ENCODE data around the gene ZC3H11A. TPM values are rescaled to one million over a fixed set of nuclear protein-coding genes. Genes with fewer than 3 reads are reported as not detected.

Gene ZC3H11A
- total and polyA plus RNA-seq, 10 donors = 45.2 to 218 (median 87.2) TPM

DNA sequence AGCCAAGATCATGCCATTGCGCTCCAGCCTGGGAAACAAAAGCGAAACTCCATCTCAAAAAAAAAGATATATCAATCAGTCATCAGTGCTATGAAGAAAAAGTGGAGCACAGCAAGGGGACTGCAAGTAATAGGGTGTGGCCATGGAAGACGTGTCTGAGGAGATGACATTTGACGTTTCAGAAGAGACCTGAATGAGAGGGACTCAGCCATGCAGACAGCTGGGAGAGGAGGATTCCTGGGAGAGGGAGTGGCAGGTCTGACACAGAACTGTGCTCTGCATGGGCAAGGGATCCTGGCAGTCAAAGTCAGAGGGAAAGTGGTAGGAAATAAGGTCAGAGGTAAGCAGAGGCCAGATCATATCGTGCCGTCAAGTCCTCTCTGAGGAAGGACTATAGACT lies 27.2 kb upstream of the ZC3H11A start:
- peak overlapping the region in 1 of 8 donors; percentile 0 for H3K4me3 ChIP-seq
- 80 to 83% (median 81%) methylated on average over 6 of the region's 6 CpGs for WGBS, 5 donors
- H3K36me3 ChIP-seq = peaks cover 0 to 28% (median 2%) of the 10 kb centered on the region in 6 donors
- intact Hi-C loops (cut with DNase I; ENCODE audit: low total_unique reads) = no loop called here
- no peak for TF ChIP-seq CTCF (IDR thresholded peaks at IDR 0.05 in 8 of 11, conservative IDR thresholded peaks at IDR 0.05 in 3 of 11)
- TF ChIP-seq POLR2A (IDR thresholded peaks at IDR 0.05) = no peak
- no peak for TF ChIP-seq POLR2AphosphoS5 (IDR thresholded peaks at IDR 0.05)
- no peaks in the 10 kb centered on the region for H3K27me3 ChIP-seq (replicated peaks in 1 of 7)
- no peak for DNase-seq
- H3K4me1 ChIP-seq = peaks cover 0 to 76% (median 39%) of the 10 kb centered on the region in 6 donors
- no peaks in the 10 kb centered on the region for H3K9me3 ChIP-seq
- H3K27ac ChIP-seq = peak overlapping the region in 3 of 8 donors; percentile 40 to 65 (median 58)

- intact Hi-C loops (cut with DNase I; ENCODE audit: low total_unique reads) = no loop called here
- peak overlapping the region in 4 of 8 donors; percentile 6 to 65 (median 49) for H3K27ac ChIP-seq
Measured at GRCh38 chr1:203769505-203770343, 25.7 kb upstream of the ZC3H11A start.

DNA sequence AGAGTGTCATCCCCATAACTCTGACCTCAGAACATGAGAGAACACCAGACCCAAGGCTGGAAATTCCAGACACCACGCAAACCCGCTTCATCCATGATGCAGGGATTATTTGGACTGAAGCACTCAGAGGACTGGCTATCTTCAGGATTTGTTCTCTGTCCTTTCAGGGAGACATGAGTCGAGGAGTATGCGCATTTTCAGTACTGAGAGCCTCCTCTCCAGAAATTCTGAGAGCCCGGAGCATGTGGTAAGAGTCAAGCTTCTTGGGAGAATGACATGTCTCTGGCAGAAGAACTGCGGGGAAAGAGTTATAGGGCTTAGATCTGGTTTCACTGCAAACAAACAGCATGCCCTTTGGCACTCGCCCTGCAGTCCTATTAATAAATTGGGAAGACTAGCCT lies 23.5 kb upstream of the ZC3H11A start:
- WGBS, 5 donors = 75 to 94% (median 84%) methylated on average over 7 of the region's 7 CpGs
- H3K27ac ChIP-seq = peak overlapping the region in 5 of 8 donors; percentile 21 to 31 (median 26)
- TF ChIP-seq POLR2A (IDR thresholded peaks at IDR 0.05) (no peak), CTCF (IDR thresholded peaks at IDR 0.05 in 8 of 11, conservative IDR thresholded peaks at IDR 0.05 in 3 of 11) (no peak), POLR2AphosphoS5 (IDR thresholded peaks at IDR 0.05) (no peak)

More at GRCh38 chr1:203769505-203770343, 25.7 kb upstream of the ZC3H11A start:
- Histone ChIP-seq H3K4me3 (peak overlapping the region in 1 of 8 donors; percentile 31), H3K27me3 (replicated peaks in 1 of 7) (no peaks in the 10 kb centered on the region), H3K36me3 (peaks cover 0 to 42% (median 5%) of the 10 kb centered on the region in 6 donors), H3K4me1 (peaks cover 0 to 61% (median 27%) of the 10 kb centered on the region in 6 donors), H3K9me3 (no peaks in the 10 kb centered on the region)
- DNase-seq = no peak
- 39 to 52% (median 49%) methylated on average over 13 to 15 of the region's 15 CpGs for WGBS, 5 donors
- TF ChIP-seq POLR2A (IDR thresholded peaks at IDR 0.05) = no peak
- TF ChIP-seq CTCF (IDR thresholded peaks at IDR 0.05 in 8 of 11, conservative IDR thresholded peaks at IDR 0.05 in 3 of 11) = no peak
- TF ChIP-seq POLR2AphosphoS5 (IDR thresholded peaks at IDR 0.05) = peak in 1 of 3 donors; percentile 65

GRCh38 chr1:203772836-203773235 lies 22.6 kb upstream of the ZC3H11A start:
- no peaks in the 10 kb centered on the region for H3K9me3 ChIP-seq
- H3K27me3 ChIP-seq (replicated peaks in 1 of 7) = no peaks in the 10 kb centered on the region
- no peak for DNase-seq
- H3K27ac ChIP-seq = no peak overlapping the region
- intact Hi-C loops (cut with DNase I; ENCODE audit: low total_unique reads) = no loop called here
- peaks cover 0 to 49% (median 6%) of the 10 kb centered on the region in 6 donors for H3K36me3 ChIP-seq
- WGBS, 5 donors = 89 to 100% (median 93%) methylated on average over 1 of the region's 1 CpG
- H3K4me1 ChIP-seq = peaks cover 0 to 44% (median 20%) of the 10 kb centered on the region in 6 donors
- TF ChIP-seq CTCF (IDR thresholded peaks at IDR 0.05 in 8 of 11, conservative IDR thresholded peaks at IDR 0.05 in 3 of 11) (no peak), POLR2AphosphoS5 (IDR thresholded peaks at IDR 0.05) (no peak), POLR2A (IDR thresholded peaks at IDR 0.05) (no peak)
- no peak overlapping the region for H3K4me3 ChIP-seq

More for the DNA sequence above, 23.5 kb upstream of the ZC3H11A start:
- intact Hi-C loops (cut with DNase I; ENCODE audit: low total_unique reads) = no loop called here
- no peak for DNase-seq
- H3K9me3 ChIP-seq = no peaks in the 10 kb centered on the region
- H3K4me1 ChIP-seq = peaks cover 0 to 54% (median 25%) of the 10 kb centered on the region in 6 donors
- no peaks in the 10 kb centered on the region for H3K27me3 ChIP-seq (replicated peaks in 1 of 7)
- no peak overlapping the region for H3K4me3 ChIP-seq
- H3K36me3 ChIP-seq = peaks cover 0 to 49% (median 6%) of the 10 kb centered on the region in 6 donors

All from spleen (tissue), 11 donors.